Transverse colon (tissue), 4 donors: ENCODE data around the gene HAO2.

Source experiments
- EP300 ChIP-seq: sonication (generic); formaldehyde crosslinking; IDR thresholded peaks from one replicate; pipeline ENCODE4 v1.6.1; 2017; ENCODE audit warnings: antibody characterized with exemption, low read depth
- POLR2A ChIP-seq: fragments of 450-650 bp; IDR thresholded peaks from one replicate; pipeline ENCODE4 v1.6.1; 2016; ENCODE audit warnings: antibody characterized with exemption, mild to moderate bottlenecking, moderate library complexity
- POLR2AphosphoS5 ChIP-seq, 3 donors: sonication (generic); formaldehyde crosslinking; IDR thresholded peaks; one replicate each; pipeline ENCODE4 v1.6.1; 2016; ENCODE audit warnings: antibody characterized with exemption in 3 of 3
- TF ChIP-seq, protein P1 (sequence below), 5 experiments: fragments of 200-600 bp in 3 of 5; fragments of 450-650 bp in 2 of 5; sonication (generic) in 3 of 5; IDR thresholded peaks; 1 replicate in 2 of 5; 2 replicates in 3 of 5; pipeline ENCODE4 v1.5.1; 2016 to 2017; ENCODE audit warnings: antibody characterized with exemption in 5 of 5, inconsistent platforms in 3 of 5, mild to moderate bottlenecking in 2 of 5, moderate library complexity in 1 of 5

DNA sequence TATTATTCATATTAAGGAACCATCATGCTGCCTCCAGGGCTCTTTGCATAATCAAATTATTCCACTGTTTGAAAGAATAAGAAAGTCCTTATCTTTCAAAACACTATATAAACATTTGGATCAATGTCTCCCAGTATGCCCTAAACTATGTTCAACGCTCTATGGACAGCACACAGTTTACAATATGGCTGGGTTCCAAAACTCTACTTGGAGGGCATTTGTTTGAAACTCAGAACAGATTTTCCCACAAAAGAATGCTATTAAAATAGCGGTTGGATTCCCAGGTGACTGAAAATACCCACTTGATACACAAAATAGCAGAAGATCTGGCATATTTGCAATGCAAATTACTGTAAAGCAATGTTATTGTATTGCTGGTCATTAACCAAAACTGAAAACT lies 3.2 kb downstream of the HAO2 start:
- no peak for TF ChIP-seq POLR2A
- TF ChIP-seq EP300: no peak
- TF ChIP-seq, protein P1, sequence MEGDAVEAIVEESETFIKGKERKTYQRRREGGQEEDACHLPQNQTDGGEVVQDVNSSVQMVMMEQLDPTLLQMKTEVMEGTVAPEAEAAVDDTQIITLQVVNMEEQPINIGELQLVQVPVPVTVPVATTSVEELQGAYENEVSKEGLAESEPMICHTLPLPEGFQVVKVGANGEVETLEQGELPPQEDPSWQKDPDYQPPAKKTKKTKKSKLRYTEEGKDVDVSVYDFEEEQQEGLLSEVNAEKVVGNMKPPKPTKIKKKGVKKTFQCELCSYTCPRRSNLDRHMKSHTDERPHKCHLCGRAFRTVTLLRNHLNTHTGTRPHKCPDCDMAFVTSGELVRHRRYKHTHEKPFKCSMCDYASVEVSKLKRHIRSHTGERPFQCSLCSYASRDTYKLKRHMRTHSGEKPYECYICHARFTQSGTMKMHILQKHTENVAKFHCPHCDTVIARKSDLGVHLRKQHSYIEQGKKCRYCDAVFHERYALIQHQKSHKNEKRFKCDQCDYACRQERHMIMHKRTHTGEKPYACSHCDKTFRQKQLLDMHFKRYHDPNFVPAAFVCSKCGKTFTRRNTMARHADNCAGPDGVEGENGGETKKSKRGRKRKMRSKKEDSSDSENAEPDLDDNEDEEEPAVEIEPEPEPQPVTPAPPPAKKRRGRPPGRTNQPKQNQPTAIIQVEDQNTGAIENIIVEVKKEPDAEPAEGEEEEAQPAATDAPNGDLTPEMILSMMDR (IDR thresholded peaks at IDR 0.05): no peak
- TF ChIP-seq POLR2AphosphoS5 (IDR thresholded peaks at IDR 0.05): no peak
